Panc1 (cell line): ENCODE data around the gene SFXN3. TPM values are rescaled to one million over a fixed set of nuclear protein-coding genes. Genes with fewer than 3 reads are reported as not detected.

Experiments
- ATAC-seq: fragments of 200-7000 bp; cut with Tn5 transposase; 2 replicates; pipeline ENCODE4 v1.9.1; 2020; ENCODE audit warnings: mild to moderate bottlenecking, moderate library complexity
- BruUV-seq: library from RNA; stranded (reverse); fragments of 400-500 nt; replicated peaks from 2 replicates; lab custom pipeline; 2021; lab: Mats Ljungman, UMichigan
- CTCF ChIA-PET: fragments of 300-600 bp; sonication (Branson Sonifier 250); formaldehyde crosslinking; loops from one replicate; lab custom pipeline; 2022; ENCODE audit warnings: antibody characterized with exemption; lab: Charles Lee
- POLR2A ChIA-PET: fragments of 300-600 bp; sonication (Branson Sonifier 250); formaldehyde crosslinking; loops from one replicate; lab custom pipeline; 2022; ENCODE audit warnings: antibody characterized with exemption; lab: Charles Lee
- DNase-seq: peaks from one replicate; pipeline ENCODE4 v3.0.0-alpha.2; 2010; ENCODE audit warnings: low read depth, low spot score
- H3K27ac ChIP-seq: 2 replicates; pipeline ENCODE4 v1.5.1; 2011; ENCODE audit warnings: mild to moderate bottlenecking, low read length, inconsistent platforms
- H3K27me3 ChIP-seq: fragments of 200-500 bp; sonication (Bioruptor generic); 2 replicates; pipeline ENCODE4 v1.6.0; 2014; ENCODE audit warnings: low read length, inconsistent platforms; ENCODE audit not compliant: control insufficient read depth, insufficient read depth
- H3K36me3 ChIP-seq: fragments of 200-500 bp; sonication (Bioruptor generic); 2 replicates; pipeline ENCODE4 v1.5.1; 2014; ENCODE audit warnings: inconsistent platforms, mild to moderate bottlenecking, low read length, moderate library complexity; ENCODE audit not compliant: control insufficient read depth, insufficient read depth
- H3K4me1 ChIP-seq: 2 replicates; pipeline ENCODE4 v1.5.1; 2011; ENCODE audit warnings: inconsistent platforms, mild to moderate bottlenecking, low read length, moderate library complexity; ENCODE audit not compliant: control insufficient read depth, insufficient read depth
- H3K4me3 ChIP-seq, 2 experiments: 2 replicates each; pipeline ENCODE4 v1.5.1; 2011 to 2012; ENCODE audit warnings: low read depth in 2 of 2, low read length in 2 of 2, mild to moderate bottlenecking in 2 of 2, inconsistent platforms in 1 of 2, moderate library complexity in 1 of 2
- H3K9me3 ChIP-seq: fragments of 200-500 bp; sonication (Bioruptor generic); 2 replicates; pipeline ENCODE4 v1.5.1; 2014; ENCODE audit warnings: low read depth, mild to moderate bottlenecking, inconsistent platforms, low read length, moderate library complexity; ENCODE audit not compliant: control insufficient read depth, insufficient read depth
- CTCF ChIP-seq: fragments of 450-650 bp; IDR thresholded peaks from 2 replicates; pipeline ENCODE4 v1.5.1; 2017; ENCODE audit warnings: mild to moderate bottlenecking
- POLR2AphosphoS5 ChIP-seq: IDR thresholded peaks from 2 replicates; pipeline ENCODE4 v1.6.1; 2012; ENCODE audit warnings: mild to moderate bottlenecking, low read depth, low read length, moderate library complexity
- SIN3A ChIP-seq: IDR thresholded peaks from 2 replicates; pipeline ENCODE4 v1.6.1; 2012; ENCODE audit warnings: low read depth, mild to moderate bottlenecking, low read length, moderate library complexity, borderline replicate concordance; ENCODE audit not compliant: insufficient read depth
- TCF7L2 ChIP-seq: IDR thresholded peaks from 2 replicates; pipeline ENCODE4 v1.6.1; 2011; ENCODE audit warnings: mild to moderate bottlenecking, low read depth, low read length, inconsistent platforms
- in situ Hi-C: cut with HindIII; loops from 2 replicates; pipeline ENCODE4 v1.10.0; 2016; ENCODE audit warnings: low sequenced_read_pairs, low pct_unique_long_range_greater_than_20kb
- intact Hi-C: fragments of 100-400 bp; cut with micrococcal nuclease; formaldehyde crosslinking; loops from one replicate; pipeline ENCODE4 v1.10.0; 2022; ENCODE audit not compliant: unreplicated experiment
- total RNA-seq: library from RNA; stranded (reverse); gene quantifications from one replicate; pipeline ENCODE4 v1.2.1, GENCODE V29; 2021; ENCODE audit not compliant: unreplicated experiment
- TF ChIP-seq, protein P1 (sequence below), 2 experiments: IDR thresholded peaks; 2 replicates each; pipeline ENCODE4 v1.6.1; 2011 to 2012; ENCODE audit warnings: low read depth in 2 of 2, control low read depth in 1 of 2, low read length in 1 of 2, mild to moderate bottlenecking in 1 of 2, moderate library complexity in 1 of 2; ENCODE audit not compliant: insufficient read depth in 1 of 2

SFXN3 gene
- total RNA-seq, 1 experiment from 2014 or later = 15.3 TPM

DNA sequence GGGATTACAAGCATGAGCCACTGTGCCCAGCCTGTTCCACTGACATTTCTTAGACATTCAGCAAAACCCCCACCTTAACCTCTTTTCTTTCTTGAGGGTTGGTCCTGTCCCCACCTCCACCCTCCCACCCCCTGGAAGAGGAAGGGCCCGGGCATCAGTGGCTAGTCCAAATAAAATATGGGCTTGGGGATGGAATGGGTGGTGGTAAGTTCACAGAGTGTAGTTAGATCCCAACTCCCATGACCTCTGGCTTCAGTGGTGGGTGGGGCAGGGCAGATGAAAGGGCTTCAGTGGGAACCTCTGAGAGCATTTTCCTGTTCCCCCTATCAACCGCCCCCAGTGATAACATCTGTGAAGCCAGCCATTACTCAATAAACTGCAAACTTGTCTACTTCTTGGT lies 9.8 kb downstream of the SFXN3 start:
- CTCF ChIA-PET = interaction anchor here (0.6 to 4.6 kb wide), 18 partner anchors 9 to 275 kb away, joined by 3 to 49 read pairs (median 10); no protein-coding TSS in a partner anchor
- ATAC-seq = no peak; the same call in 1 of the 2 replicates

GRCh38 chr10:101041252-101041761 lies 10.3 kb downstream of the SFXN3 start:
- Histone ChIP-seq H3K4me3 (no peak overlapping the region), H3K27ac (no peak overlapping the region), H3K36me3 (no peaks in the 10 kb centered on the region), H3K9me3 (no peaks in the 10 kb centered on the region), H3K4me1 (peaks cover 21% of the 10 kb centered on the region), H3K27me3 (no peaks in the 10 kb centered on the region)
- in situ Hi-C loops = no loop called here
- POLR2A ChIA-PET = interaction anchor here (0.7 to 1.0 kb wide), 2 partner anchors 10 to 453 kb away, joined by 3 to 17 read pairs; no protein-coding TSS in a partner anchor
- no TSS peak for BruUV-seq
- TF ChIP-seq SIN3A (no peak), CTCF (peak; percentile 95), TCF7L2 (no peak)
- ATAC-seq = peak; percentile 81
- intact Hi-C loops = loop anchor here (10.0 kb wide), 1 partner anchor 103 kb away; no protein-coding TSS in a partner anchor
- DNase-seq = no peak
- CTCF ChIA-PET = interaction anchor here (0.5 to 4.6 kb wide), 25 partner anchors 10 to 1911 kb away, joined by 3 to 49 read pairs (median 9); partner anchors contain the start of gene KAZALD1

More for the DNA sequence above, 9.8 kb downstream of the SFXN3 start:
- Histone ChIP-seq H3K27ac (no peak overlapping the region), H3K27me3 (no peaks in the 10 kb centered on the region), H3K4me3 (no peak overlapping the region), H3K36me3 (no peaks in the 10 kb centered on the region), H3K9me3 (no peaks in the 10 kb centered on the region), H3K4me1 (peaks cover 21% of the 10 kb centered on the region)
- no TSS peak for BruUV-seq
- DNase-seq = no peak
- intact Hi-C loops (loop anchor here (10.0 kb wide), 1 partner anchor 104 kb away; no protein-coding TSS in a partner anchor), in situ Hi-C loops (no loop called here)
- POLR2A ChIA-PET = interaction anchor here (0.7 kb wide), 1 partner anchor 453 kb away, joined by 17 read pairs; no protein-coding TSS in a partner anchor
- TF ChIP-seq, protein P1, sequence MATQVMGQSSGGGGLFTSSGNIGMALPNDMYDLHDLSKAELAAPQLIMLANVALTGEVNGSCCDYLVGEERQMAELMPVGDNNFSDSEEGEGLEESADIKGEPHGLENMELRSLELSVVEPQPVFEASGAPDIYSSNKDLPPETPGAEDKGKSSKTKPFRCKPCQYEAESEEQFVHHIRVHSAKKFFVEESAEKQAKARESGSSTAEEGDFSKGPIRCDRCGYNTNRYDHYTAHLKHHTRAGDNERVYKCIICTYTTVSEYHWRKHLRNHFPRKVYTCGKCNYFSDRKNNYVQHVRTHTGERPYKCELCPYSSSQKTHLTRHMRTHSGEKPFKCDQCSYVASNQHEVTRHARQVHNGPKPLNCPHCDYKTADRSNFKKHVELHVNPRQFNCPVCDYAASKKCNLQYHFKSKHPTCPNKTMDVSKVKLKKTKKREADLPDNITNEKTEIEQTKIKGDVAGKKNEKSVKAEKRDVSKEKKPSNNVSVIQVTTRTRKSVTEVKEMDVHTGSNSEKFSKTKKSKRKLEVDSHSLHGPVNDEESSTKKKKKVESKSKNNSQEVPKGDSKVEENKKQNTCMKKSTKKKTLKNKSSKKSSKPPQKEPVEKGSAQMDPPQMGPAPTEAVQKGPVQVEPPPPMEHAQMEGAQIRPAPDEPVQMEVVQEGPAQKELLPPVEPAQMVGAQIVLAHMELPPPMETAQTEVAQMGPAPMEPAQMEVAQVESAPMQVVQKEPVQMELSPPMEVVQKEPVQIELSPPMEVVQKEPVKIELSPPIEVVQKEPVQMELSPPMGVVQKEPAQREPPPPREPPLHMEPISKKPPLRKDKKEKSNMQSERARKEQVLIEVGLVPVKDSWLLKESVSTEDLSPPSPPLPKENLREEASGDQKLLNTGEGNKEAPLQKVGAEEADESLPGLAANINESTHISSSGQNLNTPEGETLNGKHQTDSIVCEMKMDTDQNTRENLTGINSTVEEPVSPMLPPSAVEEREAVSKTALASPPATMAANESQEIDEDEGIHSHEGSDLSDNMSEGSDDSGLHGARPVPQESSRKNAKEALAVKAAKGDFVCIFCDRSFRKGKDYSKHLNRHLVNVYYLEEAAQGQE (IDR thresholded peaks at IDR 0.05; ENCODE audit: insufficient read depth in 1 of 2, low read depth in 2 of 2, low read length in 1 of 2) = no peak
- TF ChIP-seq SIN3A (no peak), CTCF (no peak), POLR2AphosphoS5 (no peak), TCF7L2 (no peak)
